GM12878 (cell line): ENCODE results near the gene CHST8. TPM values are rescaled to one million over a fixed set of nuclear protein-coding genes. Genes with fewer than 3 reads are reported as not detected.

Source experiments
- ATAC-seq: fragments of 200-7000 bp; cut with Tn5 transposase; 3 replicates; pipeline ENCODE4 v1.9.1; 2020; ENCODE audit warnings: mild to moderate bottlenecking, moderate library complexity
- BruUV-seq: library from RNA; stranded (reverse); fragments of 400-500 nt; replicated peaks from 2 replicates; lab custom pipeline; 2021; lab: Mats Ljungman, UMichigan
- CTCF ChIA-PET: fragments of 300-600 bp; sonication (Branson Sonifier 250); formaldehyde crosslinking; extraction: SDS; loops from one replicate; lab custom pipeline; 2021; ENCODE audit warnings: inconsistent platforms; lab: Yijun Ruan, JAX
- POLR2A ChIA-PET: fragments of 350-600 bp; formaldehyde crosslinking; extraction: SDS; loops from one replicate; lab custom pipeline; 2021; ENCODE audit warnings: inconsistent platforms; lab: Charles Lee
- RAD21 ChIA-PET: fragments of 300-600 bp; sonication (Branson Sonifier 250); formaldehyde crosslinking; loops from one replicate; lab custom pipeline; 2023; ENCODE audit warnings: antibody characterized with exemption; ENCODE audit not compliant: unreplicated experiment; lab: Charles Lee
- SMC1A ChIA-PET: fragments of 300-600 bp; sonication (Branson Sonifier 250); formaldehyde crosslinking; loops from one replicate; lab custom pipeline; 2023; ENCODE audit not compliant: unreplicated experiment, uncharacterized antibody; lab: Charles Lee
- DNase-seq: peaks from one replicate; pipeline ENCODE4 v3.0.0-alpha.2; 2011; ENCODE audit warnings: low read depth, low spot score
- FAIRE-seq: peaks from 3 replicates; lab custom pipeline; 2011; peaks lifted over from hg19 to GRCh38; lab: Jason Lieb, UNC
- H2AFZ ChIP-seq: 2 replicates; pipeline ENCODE4 v1.6.0; 2011; ENCODE audit warnings: low read depth, low read length, control low read depth; ENCODE audit not compliant: control insufficient read depth
- H3K27ac ChIP-seq: 2 replicates; pipeline ENCODE4 v1.5.1; 2011; ENCODE audit warnings: control low read depth; ENCODE audit not compliant: control insufficient read depth, insufficient read depth
- H3K27me3 ChIP-seq, 2 experiments: replicated peaks in 1 of 2; 2 replicates each; pipeline versions ENCODE4 v1.6.0 to v1.6.1; 2011; ENCODE audit warnings: low read length in 1 of 2; ENCODE audit not compliant: control insufficient read depth in 2 of 2, insufficient read depth in 2 of 2
- H3K36me3 ChIP-seq, 2 experiments: 2 replicates each; pipeline ENCODE4 v1.5.1; 2011; ENCODE audit warnings: low read length in 1 of 2; ENCODE audit not compliant: control insufficient read depth in 2 of 2, insufficient read depth in 2 of 2
- H3K4me1 ChIP-seq: 2 replicates; pipeline ENCODE4 v1.6.1; 2011; ENCODE audit warnings: mild to moderate bottlenecking, low read length, moderate library complexity, mixed read lengths; ENCODE audit not compliant: control insufficient read depth, insufficient read depth
- H3K4me2 ChIP-seq: 2 replicates; pipeline ENCODE4 v1.6.0; 2011; ENCODE audit warnings: control low read depth; ENCODE audit not compliant: control insufficient read depth, insufficient read depth
- H3K4me3 ChIP-seq: fragments of 200-600 bp; sonication (generic); 2 replicates; pipeline ENCODE4 v1.5.1; 2016
- H3K79me2 ChIP-seq: 2 replicates; pipeline ENCODE4 v1.6.0; 2011; ENCODE audit warnings: low read length; ENCODE audit not compliant: control insufficient read depth, insufficient read depth
- H3K9ac ChIP-seq: 2 replicates; pipeline ENCODE4 v1.8.0; 2011; ENCODE audit warnings: low read length, control low read depth, mixed read lengths; ENCODE audit not compliant: control insufficient read depth, insufficient read depth
- H3K9me3 ChIP-seq: replicated peaks from 3 replicates; pipeline ENCODE4 v1.5.1; 2011; ENCODE audit warnings: mild to moderate bottlenecking, low read length; ENCODE audit not compliant: control insufficient read depth, insufficient read depth
- H4K20me1 ChIP-seq: 2 replicates; pipeline ENCODE4 v1.6.0; 2011; ENCODE audit not compliant: control insufficient read depth, insufficient read depth
- CEBPB ChIP-seq, 2 experiments: fragments of 150-350 bp in 1 of 2; IDR thresholded peaks; 2 replicates each; pipeline ENCODE4 v1.6.1; 2012 to 2014; ENCODE audit warnings: low read depth in 2 of 2, low read length in 2 of 2, borderline replicate concordance in 1 of 2, inconsistent platforms in 1 of 2
- FOS ChIP-seq: IDR thresholded peaks from 3 replicates; pipeline ENCODE4 v1.6.1; 2011; ENCODE audit warnings: borderline replicate concordance; ENCODE audit not compliant: insufficient read length; ENCODE audit errors: extremely low read depth
- HDGF ChIP-seq: fragments of 450-650 bp; IDR thresholded peaks from 2 replicates; pipeline ENCODE4 v1.6.1; 2016; ENCODE audit warnings: antibody characterized with exemption
- HSF1 ChIP-seq: fragments of 150-350 bp; IDR thresholded peaks from 2 replicates; pipeline ENCODE4 v1.6.1; 2014; ENCODE audit warnings: mild to moderate bottlenecking, low read depth, low read length
- JUNB ChIP-seq: IDR thresholded peaks from 2 replicates; pipeline ENCODE4 v1.6.1; 2016; ENCODE audit warnings: antibody characterized with exemption, mild to moderate bottlenecking
- KLF5 ChIP-seq: fragments of 450-650 bp; IDR thresholded peaks from 2 replicates; pipeline ENCODE4 v1.6.1; 2014; ENCODE audit warnings: mild to moderate bottlenecking; ENCODE audit not compliant: partially characterized antibody
- MEF2A ChIP-seq: IDR thresholded peaks from 2 replicates; pipeline ENCODE4 v1.6.1; 2011; ENCODE audit warnings: low read depth, mild to moderate bottlenecking, low read length, moderate library complexity; ENCODE audit not compliant: insufficient read depth
- MXI1 ChIP-seq: fragments of 150-350 bp; IDR thresholded peaks from 2 replicates; pipeline ENCODE4 v1.6.1; 2011; ENCODE audit warnings: low read depth, mild to moderate bottlenecking, inconsistent platforms, low read length, improper control_type of control experiment
- PML ChIP-seq: IDR thresholded peaks from 2 replicates; pipeline ENCODE4 v1.6.1; 2012; ENCODE audit warnings: low read length, inconsistent platforms
- POLR2AphosphoS5 ChIP-seq: IDR thresholded peaks from 2 replicates; pipeline ENCODE4 v1.6.1; 2011; ENCODE audit warnings: mild to moderate bottlenecking, low read length, inconsistent platforms
- REST ChIP-seq: IDR thresholded peaks from 2 replicates; pipeline ENCODE4 v1.6.1; 2012; ENCODE audit warnings: mild to moderate bottlenecking, low read depth, low read length
- RUNX3 ChIP-seq: IDR thresholded peaks from 2 replicates; pipeline ENCODE4 v1.6.1; 2012; ENCODE audit warnings: low read length, inconsistent platforms
- TAF1 ChIP-seq: IDR thresholded peaks from 2 replicates; pipeline ENCODE4 v1.6.1; 2011; ENCODE audit warnings: mild to moderate bottlenecking, low read depth, low read length, borderline replicate concordance
- TBL1XR1 ChIP-seq: IDR thresholded peaks from 2 replicates; pipeline ENCODE4 v1.6.1; 2012; ENCODE audit warnings: low read depth, low read length, improper control_type of control experiment
- WRNIP1 ChIP-seq: IDR thresholded peaks from 2 replicates; pipeline ENCODE4 v1.6.1; 2011; ENCODE audit warnings: low read depth, low read length, improper control_type of control experiment, borderline replicate concordance
- ZSCAN29 ChIP-seq: fragments of 450-650 bp; IDR thresholded peaks from 2 replicates; pipeline ENCODE4 v1.6.1; 2017; ENCODE audit warnings: mild to moderate bottlenecking, moderate library complexity
- WGBS: methylation state at CpG from one replicate; pipeline ENCODE4 v1.1.6; 2016; ENCODE audit warnings: low lambda C conversion rate; ENCODE audit not compliant: insufficient replicate concordance, insufficient coverage; ENCODE audit errors: missing lambda C conversion rate; 5-methylcytosine and 5-hydroxymethylcytosine counted together
- in situ Hi-C: fragments of 300-500 bp; cut with MboI; formaldehyde crosslinking; loops from 9 replicates; pipeline ENCODE4 v1.14.3; 2018; ENCODE audit warnings: mixed read lengths
- intact Hi-C: fragments of 100-400 bp; cut with micrococcal nuclease; formaldehyde crosslinking; loops from one replicate; pipeline ENCODE4 v1.14.2; 2022; ENCODE audit not compliant: unreplicated experiment
- polyA plus RNA-seq, 11 experiments: library from polyadenylated mRNA; depleted of rRNA in 4 of 11; unstranded in 6 of 11; stranded (reverse) in 5 of 11; fragments of >200 nt; fragmentation: Nextera tagmentation in 4 of 11; fragmentation: Illumina TruSeq in 1 of 11; extraction: Ambion mirVana in 4 of 11; extraction: Trizol in 1 of 11; gene quantifications; 1 replicate in 1 of 11; 2 replicates in 10 of 11; pipeline versions ENCODE4 v1.2.1 to v1.2.3, GENCODE V29; 2011 to 2016; ENCODE audit warnings: inconsistent platforms in 2 of 11, missing spikeins in 2 of 11, low read depth in 1 of 11
- total RNA-seq, 4 experiments: library from RNA; depleted of rRNA in 3 of 4; stranded (reverse); fragments of >200 nt in 3 of 4; fragmentation: Illumina TruSeq in 1 of 4; extraction: Trizol in 1 of 4; gene quantifications; 2 replicates each; pipeline versions ENCODE4 v1.2.1 to v1.2.3, GENCODE V29; 2013 to 2021
- TF ChIP-seq, protein P1 (sequence below): fragments of 450-650 bp; IDR thresholded peaks from 2 replicates; pipeline ENCODE4 v1.6.1; 2017; ENCODE audit warnings: borderline replicate concordance

CHST8 gene
- total and polyA plus RNA-seq, 10 of the 15 experiments (the other 5 are each of a cell fraction or from before 2014, with no cell fraction given), result 0.06 TPM; not detected in 9

- intact Hi-C loops, result no loop called here
- ATAC-seq (no peak), DNase-seq (no peak), FAIRE-seq (no peak)
- POLR2A ChIA-PET, result no interaction called here
- H3K27ac ChIP-seq, result no peak overlapping the region
- no peaks in the 10 kb centered on the region for H4K20me1 ChIP-seq
- no peak overlapping the region for H3K4me2 ChIP-seq
- no peak overlapping the region for H3K4me3 ChIP-seq
- SMC1A ChIA-PET, result no interaction called here
- H3K27me3 ChIP-seq, result peaks cover 0 to 1% of the 10 kb centered on the region in 2 experiments; a peak in 2 of 4 replicates
- in situ Hi-C loops, result no loop called here
- RAD21 ChIA-PET, result no interaction called here
- 29% methylated on average over 12 of the region's 12 CpGs for WGBS
- H3K36me3 ChIP-seq, result no peaks in the 10 kb centered on the region
- no peaks in the 10 kb centered on the region for H3K4me1 ChIP-seq
- no peak overlapping the region for H2AFZ ChIP-seq
- BruUV-seq, result no TSS peak
- CTCF ChIA-PET, result no interaction called here
- no peak for TF ChIP-seq MEF2A
- no peak for TF ChIP-seq KLF5
- no peak for TF ChIP-seq RUNX3
- no peak for TF ChIP-seq HDGF
- TF ChIP-seq TAF1, result no peak
- TF ChIP-seq POLR2AphosphoS5, result no peak
- no peak for TF ChIP-seq WRNIP1
- TF ChIP-seq ZSCAN29, result no peak
- TF ChIP-seq CEBPB (IDR thresholded peaks at IDR 0.05; ENCODE audit: borderline replicate concordance in 1 of 2, low read depth in 2 of 2, low read length in 2 of 2), result no peak
- TF ChIP-seq FOS, result no peak
- TF ChIP-seq HSF1, result no peak
- no peak for TF ChIP-seq REST
- TF ChIP-seq MXI1, result no peak
- TF ChIP-seq TBL1XR1, result no peak
- TF ChIP-seq JUNB, result no peak
- TF ChIP-seq, protein P1, sequence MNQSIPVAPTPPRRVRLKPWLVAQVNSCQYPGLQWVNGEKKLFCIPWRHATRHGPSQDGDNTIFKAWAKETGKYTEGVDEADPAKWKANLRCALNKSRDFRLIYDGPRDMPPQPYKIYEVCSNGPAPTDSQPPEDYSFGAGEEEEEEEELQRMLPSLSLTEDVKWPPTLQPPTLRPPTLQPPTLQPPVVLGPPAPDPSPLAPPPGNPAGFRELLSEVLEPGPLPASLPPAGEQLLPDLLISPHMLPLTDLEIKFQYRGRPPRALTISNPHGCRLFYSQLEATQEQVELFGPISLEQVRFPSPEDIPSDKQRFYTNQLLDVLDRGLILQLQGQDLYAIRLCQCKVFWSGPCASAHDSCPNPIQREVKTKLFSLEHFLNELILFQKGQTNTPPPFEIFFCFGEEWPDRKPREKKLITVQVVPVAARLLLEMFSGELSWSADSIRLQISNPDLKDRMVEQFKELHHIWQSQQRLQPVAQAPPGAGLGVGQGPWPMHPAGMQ, result no peak
- TF ChIP-seq PML, result no peak
- no peak overlapping the region for H3K9ac ChIP-seq
- no peaks in the 10 kb centered on the region for H3K9me3 ChIP-seq
- H3K79me2 ChIP-seq, result no peaks in the 10 kb centered on the region
These were observed 6.4 kb downstream of the CHST8 start for GRCh38 chr19:33627962-33628839.
